Fibroblast of skin of left quadriceps (primary cell): ENCODE measurements around the gene TPRG1.

ENCODE experiments used
- DNase-seq, 2 experiments: peaks; one replicate each; pipeline ENCODE4 v3.0.0-alpha.2; 2013; ENCODE audit warnings: low read depth in 2 of 2

Gene TPRG1

DNA sequence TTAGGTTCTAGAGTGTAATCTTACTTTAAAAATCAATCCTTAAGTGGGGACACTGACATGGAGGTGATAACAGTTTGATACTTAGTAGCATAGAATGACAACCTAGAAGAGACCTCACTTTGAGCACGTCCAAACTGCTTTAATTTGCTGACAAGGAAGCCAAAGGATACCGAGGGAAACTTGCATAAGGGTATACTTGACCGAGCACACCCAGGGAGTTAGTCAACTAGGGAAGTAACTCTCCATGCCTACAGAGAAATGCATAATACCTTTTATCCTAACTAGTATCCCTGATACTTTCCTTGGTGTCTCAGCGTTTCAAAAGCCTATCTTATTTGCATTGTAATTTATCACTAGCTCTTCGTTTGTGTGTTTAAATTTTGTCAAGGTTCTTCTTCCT lies 5.5 kb upstream of the TPRG1 start:
- DNase-seq, result no peak

DNA sequence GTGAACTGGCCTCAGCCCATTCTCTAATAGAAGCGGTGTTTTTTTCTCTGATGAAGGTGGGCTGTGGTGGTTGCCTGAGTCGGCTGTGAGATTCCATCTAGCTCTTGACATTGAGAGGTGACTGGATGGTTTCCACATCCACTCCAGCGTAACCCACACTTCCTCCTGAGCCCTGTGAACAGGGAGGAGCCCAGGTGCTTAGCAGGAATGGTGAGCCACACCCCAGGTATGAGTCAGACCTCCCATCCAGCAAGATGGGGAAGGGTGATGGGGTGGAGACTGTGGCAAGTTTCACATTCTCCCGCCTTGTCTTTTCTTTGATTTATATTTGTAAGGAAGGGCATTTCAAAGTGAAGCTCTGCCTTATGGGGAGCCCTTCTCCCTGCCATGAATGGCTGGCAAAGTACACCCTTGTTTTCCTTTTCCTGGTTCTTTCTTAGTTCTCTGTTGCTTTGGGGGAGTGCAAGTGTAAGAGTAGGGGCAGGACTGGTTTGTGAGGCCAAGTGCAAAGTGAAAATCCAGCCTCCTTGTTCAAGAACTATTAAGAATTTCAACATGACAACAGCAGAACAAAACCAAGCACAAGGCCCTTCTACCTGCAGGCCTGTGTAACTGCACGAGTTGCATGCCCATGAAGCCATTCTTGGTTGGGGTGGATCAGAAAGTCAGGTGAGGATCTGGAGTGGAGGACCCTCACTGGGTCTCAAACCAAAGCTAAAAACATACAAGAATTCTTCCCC lies 4.6 kb upstream of the TPRG1 start:
- DNase-seq, result no peak

GRCh38 chr3:189168711-189169110 lies 3.1 kb upstream of the TPRG1 start:
- DNase-seq, result no peak

DNA sequence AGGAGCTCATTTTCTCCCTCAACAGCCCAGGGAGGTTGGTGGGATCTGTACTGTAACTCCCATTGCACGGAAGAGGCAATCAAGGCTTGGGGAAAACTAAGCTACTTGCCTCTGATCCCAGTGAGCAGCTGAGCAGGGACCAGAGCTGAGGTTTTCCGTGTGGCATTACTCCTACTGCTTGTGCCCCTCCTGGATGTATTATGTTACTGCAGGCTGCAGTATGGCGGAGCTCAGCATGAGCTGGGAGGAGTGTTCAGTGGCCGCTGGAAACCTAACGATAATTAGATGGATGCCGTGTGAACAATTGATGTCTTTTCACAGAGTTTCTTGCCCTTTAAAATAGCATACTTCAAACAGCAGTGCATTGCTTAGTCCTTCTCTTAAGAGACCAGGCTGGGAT lies 2.0 kb upstream of the TPRG1 start:
- no peak for DNase-seq

DNA sequence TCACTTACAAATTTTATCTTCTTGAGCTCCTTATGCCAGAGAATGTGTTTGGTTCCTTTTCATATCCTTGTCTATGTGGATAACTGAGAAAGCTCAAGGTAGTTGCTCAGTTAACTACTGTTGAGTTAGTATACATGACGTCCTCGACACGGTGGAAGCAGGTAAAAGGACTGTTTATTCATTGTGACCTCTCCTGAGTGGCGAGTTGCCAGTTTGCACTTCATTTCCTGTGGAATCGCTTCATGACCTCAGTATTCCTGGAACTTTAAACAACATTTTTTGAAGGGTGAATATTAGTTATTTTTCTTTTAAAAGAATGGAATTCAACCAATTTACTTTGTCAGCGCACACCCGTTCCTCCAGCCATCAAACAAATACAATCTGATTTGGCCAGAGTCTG lies 1.2 kb upstream of the TPRG1 start:
- no peak for DNase-seq

DNA sequence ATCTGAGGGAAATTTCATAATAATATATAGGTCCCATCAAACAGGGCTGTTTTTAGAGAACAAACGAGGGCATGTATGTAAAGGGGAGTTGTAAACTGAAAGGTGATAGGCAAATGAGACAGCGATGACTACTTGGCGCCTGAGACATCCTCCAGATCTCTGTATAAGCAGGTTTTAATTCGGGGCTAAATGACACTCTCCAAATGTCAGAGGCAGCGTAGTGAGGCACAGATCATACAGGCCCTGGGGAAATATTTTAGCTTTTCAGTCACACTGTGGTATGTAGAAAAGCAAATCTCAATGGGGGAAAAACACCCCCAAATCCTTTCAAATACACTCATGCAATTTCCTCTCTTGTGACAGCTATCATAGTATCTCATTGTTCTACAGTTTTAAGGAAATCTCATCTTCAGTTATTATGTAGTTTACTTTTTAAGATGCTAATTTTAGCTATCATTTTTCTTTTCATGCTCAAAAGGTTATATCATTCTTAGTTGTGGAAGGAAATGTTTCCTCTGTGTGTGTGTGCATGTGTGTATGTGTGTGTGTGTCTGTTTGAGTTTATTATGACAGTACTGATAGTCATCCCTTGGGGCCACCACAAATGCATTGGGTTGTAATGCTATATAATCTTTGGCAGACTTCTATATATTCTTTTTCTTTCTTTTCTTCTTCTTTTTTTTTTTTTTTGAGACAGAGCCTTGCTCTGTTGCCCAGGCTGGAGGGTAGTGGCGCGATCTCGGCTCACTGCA lies 1.1 kb downstream of the TPRG1 start:
- no peak for DNase-seq

DNA sequence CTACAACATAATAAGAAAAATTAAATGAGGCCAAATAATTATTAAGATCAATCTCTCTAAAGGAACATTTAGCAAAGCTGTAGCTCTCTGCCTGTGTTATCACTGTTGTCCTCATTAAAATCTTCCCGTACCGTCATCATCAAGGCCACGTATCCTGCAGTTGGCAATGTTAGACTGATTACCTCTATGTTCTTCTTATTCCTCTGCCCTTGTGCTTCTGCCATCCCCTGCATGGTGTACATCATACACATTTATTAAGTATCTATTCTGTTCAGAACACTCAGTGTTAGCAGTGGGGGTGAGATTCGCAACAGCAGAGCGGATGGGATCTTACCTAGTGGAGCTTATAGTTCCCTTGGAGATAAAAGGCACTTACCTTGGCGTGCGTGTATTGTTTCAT lies 12.8 kb downstream of the TPRG1 start:
- DNase-seq, result no peak

DNA sequence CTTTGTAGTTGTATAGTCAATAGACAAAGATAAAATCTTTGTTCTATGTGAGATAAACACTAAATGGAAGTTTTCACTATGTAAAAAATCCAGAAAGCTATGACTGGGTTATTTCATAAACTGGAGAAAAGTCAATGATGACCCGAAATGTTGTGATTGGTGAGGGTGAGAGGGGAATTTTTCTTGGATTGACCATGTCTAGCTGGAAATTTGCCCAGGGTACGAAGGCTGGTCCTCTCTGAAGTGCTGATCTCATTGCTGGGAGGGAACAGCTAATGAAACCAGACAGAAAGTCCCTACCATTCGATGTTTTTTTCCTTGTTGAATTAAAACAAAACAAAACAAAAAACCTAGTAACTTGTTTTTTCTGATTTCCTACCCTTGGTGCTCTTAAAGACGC lies 14.3 kb downstream of the TPRG1 start:
- DNase-seq, result peak in 1 of 2 experiments; percentile 14

DNA sequence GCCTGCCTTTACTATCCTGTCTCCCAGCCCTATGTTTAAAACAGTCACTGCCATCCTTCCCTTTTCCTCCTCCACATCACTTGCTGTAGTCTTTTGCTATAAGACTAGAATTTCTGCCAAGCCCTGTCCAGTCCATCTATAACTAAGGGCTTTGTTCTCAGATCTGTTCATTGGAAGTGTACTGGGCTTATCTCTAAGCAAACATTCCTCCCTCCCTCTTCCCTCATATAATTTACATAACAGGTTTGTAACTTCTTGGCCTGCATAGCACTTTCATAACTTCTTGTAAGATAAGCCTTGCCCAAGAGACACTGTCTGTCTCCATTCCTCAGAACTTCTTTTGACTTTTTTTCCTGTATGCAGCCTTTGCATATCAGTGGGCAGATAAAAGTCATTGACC lies 16.7 kb downstream of the TPRG1 start:
- DNase-seq, result no peak

- DNase-seq, result no peak
These were observed 21.0 kb downstream of the TPRG1 start for GRCh38 chr3:189192725-189193124.

DNA sequence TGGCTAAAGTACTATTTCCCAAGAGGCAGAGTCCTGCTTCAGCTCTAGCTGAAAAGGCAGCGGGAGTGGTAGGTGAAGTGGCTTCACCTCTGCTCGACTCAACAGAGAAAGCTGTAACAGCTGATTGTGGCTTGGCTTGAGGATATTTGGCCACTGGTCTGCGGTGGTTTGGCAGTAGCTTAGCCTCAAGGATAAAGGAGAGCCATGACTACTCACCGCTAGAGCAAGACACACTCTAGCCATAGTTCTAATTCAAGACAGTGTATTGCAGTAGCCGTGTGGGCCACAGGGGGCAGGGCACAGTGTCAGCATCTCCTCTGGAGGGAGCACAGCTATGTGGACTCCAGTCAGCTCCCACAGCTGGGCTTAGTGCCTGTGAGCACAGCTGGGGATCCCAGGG lies 23.5 kb downstream of the TPRG1 start:
- DNase-seq, result no peak

GRCh38 chr3:189202106-189202505 lies 30.3 kb downstream of the TPRG1 start:
- DNase-seq, result peak; percentile 16 to 22

DNA sequence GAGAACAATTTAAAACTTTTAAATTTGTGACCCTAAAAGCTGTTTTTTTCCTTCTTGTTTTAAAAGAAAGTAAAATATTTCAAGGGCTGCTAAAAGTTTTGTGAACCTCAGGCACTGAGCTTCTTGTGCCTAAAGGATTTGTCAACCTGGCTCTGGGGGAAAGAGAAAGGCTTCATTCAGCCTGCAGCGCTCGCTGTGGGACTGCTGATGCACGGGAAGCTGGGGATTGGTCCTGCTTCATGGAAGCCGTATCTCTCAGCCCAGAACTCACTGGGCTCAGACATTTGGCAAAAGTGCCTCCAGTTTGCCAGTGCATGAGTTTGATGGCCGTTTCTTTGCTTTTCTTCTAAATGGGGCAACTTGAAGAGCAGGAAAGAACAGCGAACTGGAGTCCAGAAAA lies 30.8 kb downstream of the TPRG1 start:
- no peak for DNase-seq

DNA sequence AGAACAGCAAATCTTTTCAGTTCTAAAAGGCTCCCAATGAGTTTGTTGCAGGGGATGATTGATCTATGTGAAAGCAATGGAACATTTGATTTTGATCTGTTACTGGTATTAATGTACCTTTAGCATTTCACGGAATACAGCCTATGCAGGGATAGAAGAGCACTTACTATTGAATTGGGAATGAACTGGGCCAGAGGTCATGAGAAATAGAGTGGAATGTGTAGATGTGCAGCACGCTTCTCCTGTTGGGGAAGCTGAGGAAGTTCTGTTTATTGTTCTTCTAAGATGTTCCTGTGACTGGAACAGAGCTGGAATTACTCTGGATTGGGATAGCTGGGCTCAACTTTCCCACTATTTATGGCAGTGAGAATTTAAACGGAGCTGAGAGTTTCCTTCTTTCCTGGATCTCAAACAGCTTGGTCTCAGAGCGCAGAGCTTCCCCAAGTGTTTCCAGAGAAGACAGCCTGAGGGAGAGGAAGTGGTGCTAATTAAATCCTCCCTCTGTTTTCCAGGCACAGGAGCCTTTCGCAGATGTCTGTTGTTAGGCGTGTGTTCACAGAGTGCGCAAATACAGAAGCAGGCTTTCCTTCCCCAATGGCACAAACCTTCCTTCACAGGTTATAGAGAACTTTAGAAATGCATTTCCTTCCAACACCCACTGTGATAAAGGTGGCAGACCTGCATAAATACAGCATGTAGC lies 32.5 kb downstream of the TPRG1 start:
- peak in 1 of 2 experiments; percentile 8 for DNase-seq

GRCh38 chr3:189204937-189205336 lies 33.2 kb downstream of the TPRG1 start:
- no peak for DNase-seq

DNA sequence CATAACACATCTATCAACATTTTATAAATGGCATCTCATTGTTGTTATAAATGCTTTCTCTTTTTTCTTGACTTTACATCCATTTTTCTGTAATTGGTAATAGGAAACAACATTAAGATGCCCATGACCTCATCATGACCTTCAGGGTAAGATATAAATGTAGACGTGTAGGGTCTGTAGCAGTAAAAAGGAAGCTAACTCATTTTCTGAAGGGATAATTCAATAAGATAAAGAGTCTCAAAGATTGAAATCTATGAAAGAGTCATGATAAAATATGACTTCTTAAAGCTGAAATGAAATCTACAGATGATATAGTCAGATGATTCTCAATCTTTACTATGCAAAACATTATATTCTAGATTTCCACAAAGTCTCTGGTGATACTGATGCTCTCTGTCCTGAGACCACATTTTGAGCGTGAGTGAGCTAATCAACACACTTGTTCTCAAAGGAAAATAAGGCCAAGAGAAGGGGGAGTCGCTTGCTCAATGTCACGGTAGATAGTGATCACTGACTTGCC lies 38.5 kb downstream of the TPRG1 start:
- no peak for DNase-seq

DNA sequence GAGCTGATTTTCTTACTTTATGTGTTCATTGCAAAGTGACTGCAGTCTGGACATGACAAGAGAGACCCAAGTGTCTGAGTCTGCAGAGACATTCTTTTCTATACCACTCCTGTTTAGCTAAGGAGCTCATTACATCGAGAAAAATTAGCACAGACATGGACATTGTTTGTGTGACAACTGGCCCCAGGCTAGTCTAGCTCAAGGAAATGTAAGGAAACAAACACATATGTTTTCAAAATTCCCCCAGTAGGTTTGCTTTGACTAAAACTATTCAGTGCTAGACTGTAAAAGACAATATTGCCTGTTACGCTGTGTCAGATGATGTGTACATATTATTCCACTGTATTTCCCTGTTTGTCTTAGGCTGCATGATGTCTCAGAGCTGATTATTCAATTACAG lies 40.9 kb downstream of the TPRG1 start:
- DNase-seq, result no peak

GRCh38 chr3:189214651-189215050 lies 42.9 kb downstream of the TPRG1 start:
- DNase-seq, result no peak

DNA sequence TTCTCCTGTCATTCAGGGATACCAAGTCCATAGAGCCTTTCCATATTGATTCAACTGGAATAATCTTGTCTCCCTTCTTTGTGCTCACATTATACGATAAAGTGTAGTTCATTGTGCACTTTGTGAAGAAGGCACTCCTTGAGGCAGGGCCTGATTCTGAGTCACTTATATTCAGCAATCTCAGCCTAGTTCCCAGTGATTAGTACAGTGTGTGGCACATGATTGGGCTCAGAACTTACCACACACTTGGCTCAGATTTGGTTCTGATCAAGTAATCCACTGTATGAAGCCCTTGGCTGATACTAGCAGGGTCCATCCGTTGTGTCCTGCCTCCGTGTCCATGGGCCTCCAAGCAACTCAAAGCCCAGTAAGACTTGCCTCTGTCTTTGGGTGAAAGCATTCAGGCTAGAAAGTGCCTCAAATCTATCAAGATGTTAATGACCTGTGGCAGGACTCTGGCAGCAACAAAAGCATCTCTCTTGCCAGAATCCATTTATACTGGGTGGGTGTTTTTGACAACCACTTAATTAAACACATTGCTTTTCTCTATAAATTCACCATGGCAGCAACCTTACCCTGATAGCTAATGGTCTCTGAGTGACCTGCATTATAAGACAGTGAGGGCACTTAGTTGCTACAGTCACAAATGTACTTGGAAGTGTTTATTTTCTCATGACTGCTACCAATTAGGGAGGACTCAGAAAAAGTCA lies 51.3 kb downstream of the TPRG1 start:
- DNase-seq, result no peak

DNA sequence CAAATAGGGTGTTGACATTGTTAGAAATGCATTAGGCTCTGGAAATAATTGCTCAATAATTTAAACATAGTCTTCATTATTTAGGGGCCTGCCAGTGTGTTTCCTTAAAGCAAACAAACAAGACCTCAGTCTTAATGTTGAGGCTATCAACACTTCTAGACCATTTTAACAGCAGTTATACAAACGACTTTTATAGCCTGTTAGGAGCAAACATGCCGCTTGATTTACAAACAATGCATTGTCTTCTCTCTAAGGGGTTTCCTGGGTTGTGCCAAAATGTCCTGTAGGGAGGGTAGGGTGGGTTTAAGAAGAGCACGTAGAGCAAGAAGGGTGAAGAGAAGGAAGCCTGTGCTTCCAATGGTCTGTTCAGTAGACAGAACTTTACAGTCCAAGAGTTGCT lies 53.7 kb downstream of the TPRG1 start:
- no peak for DNase-seq

GRCh38 chr3:189227249-189227648 lies 55.5 kb downstream of the TPRG1 start:
- DNase-seq, result no peak
